Esophagus muscularis mucosa (tissue), 3 donors: ENCODE measurements around the gene SET.

Experiments
- POLR2A ChIP-seq: fragments of 450-650 bp; IDR thresholded peaks from one replicate; pipeline ENCODE4 v1.6.1; 2017; ENCODE audit warnings: antibody characterized with exemption, moderate library complexity, mild to moderate bottlenecking, low read depth
- POLR2AphosphoS5 ChIP-seq, 2 donors: sonication (generic); formaldehyde crosslinking; IDR thresholded peaks; one replicate each; pipeline ENCODE4 v1.6.1; 2017; ENCODE audit warnings: antibody characterized with exemption in 2 of 2
- TF ChIP-seq, protein P1 (sequence below), 3 experiments: fragments of 200-600 bp in 2 of 3; fragments of 450-650 bp in 1 of 3; sonication (generic) in 2 of 3; IDR thresholded peaks; one replicate each; pipeline ENCODE4 v1.5.1; 2017 to 2019; ENCODE audit warnings: antibody characterized with exemption in 3 of 3, mild to moderate bottlenecking in 2 of 3, moderate library complexity in 1 of 3

DNA sequence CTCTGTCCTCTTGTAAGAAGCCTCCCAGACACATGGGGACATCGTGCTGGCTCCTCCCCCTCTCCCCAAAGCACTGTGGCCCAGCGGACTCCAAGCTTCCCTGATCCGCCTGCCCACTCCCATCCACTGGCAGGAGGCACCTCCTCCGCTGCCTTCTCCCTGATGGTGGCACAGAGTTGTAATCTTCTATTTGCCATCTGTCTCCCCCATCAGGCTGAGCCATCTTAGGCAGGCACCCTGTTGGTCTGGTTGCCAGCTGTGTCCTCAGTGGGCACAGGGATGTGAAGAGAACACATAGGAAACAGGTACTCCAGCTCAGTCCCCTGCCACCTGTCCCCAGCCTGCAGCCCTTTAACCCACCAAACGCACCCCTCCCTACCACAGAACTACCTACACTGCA is 40.3 kb downstream of the SET start:
- TF ChIP-seq POLR2A (no peak), POLR2AphosphoS5 (IDR thresholded peaks at IDR 0.05) (no peak)
- TF ChIP-seq, protein P1, sequence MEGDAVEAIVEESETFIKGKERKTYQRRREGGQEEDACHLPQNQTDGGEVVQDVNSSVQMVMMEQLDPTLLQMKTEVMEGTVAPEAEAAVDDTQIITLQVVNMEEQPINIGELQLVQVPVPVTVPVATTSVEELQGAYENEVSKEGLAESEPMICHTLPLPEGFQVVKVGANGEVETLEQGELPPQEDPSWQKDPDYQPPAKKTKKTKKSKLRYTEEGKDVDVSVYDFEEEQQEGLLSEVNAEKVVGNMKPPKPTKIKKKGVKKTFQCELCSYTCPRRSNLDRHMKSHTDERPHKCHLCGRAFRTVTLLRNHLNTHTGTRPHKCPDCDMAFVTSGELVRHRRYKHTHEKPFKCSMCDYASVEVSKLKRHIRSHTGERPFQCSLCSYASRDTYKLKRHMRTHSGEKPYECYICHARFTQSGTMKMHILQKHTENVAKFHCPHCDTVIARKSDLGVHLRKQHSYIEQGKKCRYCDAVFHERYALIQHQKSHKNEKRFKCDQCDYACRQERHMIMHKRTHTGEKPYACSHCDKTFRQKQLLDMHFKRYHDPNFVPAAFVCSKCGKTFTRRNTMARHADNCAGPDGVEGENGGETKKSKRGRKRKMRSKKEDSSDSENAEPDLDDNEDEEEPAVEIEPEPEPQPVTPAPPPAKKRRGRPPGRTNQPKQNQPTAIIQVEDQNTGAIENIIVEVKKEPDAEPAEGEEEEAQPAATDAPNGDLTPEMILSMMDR (IDR thresholded peaks at IDR 0.05) = no peak
